ENCODE results near the gene GHR.

The GHR gene

DNA sequence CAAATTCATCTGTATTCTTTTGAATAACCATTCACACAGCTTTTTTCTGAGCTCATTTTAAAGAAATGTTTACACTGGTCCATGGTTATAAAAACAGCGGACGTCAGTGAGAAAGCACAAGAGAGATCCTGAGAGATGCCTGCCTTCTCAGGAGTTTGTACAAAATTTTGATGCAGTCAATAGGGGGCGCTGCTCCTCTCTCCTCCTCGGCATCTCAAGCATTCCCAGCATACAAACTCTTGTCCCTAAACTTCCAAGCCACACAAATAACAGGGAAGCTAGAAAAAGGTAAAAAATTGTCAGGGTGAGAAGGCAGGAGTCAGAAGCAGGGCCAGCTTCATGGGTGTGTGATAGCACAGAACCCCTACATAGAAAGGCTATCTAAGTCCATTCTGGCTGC, 322.2 kb downstream of the GHR start:
- no peak for DNase-seq

DNA sequence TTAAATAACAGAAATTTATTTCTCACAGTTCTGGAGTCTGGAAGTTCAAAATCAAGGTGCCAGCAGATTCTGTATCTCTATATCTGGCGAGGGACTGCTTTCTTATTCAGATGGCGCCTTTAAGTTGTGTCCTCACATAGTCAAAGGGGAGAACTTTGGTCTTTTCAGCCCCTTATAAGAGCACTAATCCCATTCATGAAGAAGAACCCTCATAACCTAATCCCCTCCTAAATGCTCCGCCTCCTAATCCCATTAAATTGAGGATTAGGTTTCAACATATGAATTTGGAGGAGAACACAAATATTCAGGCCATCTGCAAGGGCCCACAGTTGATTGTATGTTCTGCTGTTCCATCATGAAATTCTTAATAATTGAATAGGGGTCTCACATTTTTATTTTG, 322.6 kb downstream of the GHR start:
- no peak for DNase-seq

DNA sequence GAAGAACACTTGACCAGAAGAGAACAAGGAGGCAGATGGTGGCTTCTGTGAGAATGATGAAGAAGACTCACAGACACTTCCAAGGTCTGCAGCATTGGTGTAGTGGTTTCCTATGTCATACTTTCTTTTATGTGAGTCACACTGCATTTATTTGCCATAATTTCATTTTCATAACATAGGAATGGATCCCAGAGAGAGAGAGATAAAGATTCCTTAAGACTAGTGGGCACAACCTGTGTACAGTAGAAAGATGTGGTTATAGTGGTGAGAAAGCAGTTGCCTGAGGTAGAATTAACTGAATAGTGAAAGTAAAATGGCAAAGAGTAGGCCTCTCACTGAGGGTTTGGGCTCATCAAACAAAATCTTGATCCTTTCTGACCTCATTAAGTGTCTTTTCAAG, 325.8 kb downstream of the GHR start:
- DNase-seq: no peak

DNA sequence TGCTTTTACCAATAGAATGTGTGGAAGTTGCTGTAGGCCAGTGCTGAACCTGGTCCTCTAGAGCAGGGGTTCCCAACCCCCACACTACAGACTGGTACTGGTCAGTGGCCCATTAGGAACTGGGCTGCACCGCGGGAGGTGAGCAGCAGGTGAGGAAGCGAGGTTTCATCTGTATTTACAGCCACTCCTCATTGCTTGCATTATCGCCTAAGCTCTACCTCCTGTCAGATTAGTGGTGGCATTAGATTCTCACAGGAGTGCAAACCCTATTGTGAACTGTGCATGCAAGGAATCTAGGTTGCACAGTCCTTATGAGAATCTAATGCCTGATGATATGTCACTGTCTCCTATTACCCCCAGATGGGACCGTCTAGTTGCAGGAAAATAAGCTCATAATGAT, 327.3 kb downstream of the GHR start:
- no peak for DNase-seq

DNA sequence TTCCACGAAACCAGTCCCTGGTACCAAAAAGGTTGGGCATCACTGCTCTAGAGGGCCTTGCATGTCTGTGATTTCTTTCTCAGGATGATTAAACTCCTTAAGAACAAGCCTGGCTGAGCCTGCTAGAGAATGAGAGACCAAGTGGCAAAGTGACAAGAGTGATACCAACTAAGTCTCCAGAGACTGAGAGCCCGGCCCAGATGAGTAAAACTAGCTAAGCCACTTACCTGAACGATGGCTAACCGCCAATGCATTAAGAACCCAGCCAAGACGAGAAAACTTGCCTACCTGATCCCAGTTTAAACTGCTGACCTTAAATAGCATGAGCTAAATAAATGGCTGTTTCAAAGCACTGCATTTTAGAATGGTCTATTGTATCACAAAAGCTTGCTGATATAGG, 327.8 kb downstream of the GHR start:
- DNase-seq: no peak

DNA sequence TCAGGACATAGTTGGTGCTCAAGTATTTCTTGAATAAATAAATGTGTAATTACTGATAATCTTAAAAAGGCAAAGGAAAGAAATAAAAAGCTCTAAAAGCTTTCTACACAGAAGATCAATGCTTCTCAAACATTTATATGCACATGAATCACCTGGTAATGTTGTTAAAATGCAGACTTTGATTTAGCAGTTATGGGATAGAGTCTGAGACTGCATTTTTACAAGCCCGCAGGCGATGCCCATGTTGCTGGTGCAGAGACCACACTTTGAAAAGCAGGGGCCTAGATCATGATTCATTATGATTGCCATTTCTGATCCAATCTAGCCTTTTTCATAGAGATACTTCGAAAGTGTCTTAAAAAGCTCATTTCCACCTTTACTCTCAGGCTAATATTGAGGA, 329.9 kb downstream of the GHR start:
- DNase-seq: no peak

DNA sequence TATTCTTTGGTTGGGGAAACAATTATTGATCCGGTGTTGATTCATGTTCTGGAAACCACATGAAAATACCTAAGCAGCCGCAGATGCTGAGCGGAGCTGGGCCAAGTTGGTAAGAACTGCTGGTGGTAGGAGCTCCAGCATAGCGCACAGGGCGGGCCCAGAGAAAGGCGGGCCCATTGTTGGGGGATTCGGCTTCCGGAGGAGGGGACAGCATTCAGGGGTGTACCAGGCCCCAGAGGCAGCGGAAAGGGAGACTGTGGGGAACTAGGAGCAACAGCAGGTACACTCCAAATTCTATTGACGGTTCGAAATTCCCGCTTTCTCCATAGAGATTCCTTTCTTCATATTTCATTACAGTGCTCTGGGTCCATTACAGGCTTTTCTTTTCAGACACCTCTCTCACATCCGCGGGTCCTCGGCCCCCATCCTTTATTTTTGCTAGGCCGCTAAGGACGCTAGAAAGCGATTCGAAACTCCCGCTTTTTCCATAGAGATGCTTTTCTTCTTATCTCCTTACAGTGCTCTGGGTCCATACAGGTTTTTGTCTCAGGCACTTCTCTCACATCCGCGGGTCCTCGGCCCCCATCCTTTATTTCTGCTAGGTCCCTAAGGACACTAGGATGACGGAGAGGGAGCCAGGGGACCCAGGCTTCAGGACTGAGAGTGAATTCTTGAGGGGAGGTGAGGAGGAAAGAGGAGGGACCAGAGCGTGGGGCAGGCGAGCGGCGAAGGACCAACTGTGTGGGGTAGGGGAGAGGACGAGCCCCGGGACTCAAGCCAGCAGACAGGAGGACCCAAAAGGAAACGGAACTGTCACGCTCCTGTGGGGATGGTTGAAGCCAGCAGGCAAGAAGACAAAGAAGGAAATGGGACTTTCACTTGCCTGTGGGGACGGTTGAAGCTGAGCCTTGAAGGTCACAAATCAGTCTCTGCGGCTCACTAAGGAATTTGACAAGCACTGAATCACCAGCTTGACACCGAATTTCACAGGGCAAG, 333.7 kb downstream of the GHR start, which contains the start of gene CCDC152:
Gene CCDC152 (plus strand): TSS at position 213 of the 996 bp plus-strand sequence. CDS start 2,304 bp downstream, outside the sequence.
- DNase-seq: no peak

DNA sequence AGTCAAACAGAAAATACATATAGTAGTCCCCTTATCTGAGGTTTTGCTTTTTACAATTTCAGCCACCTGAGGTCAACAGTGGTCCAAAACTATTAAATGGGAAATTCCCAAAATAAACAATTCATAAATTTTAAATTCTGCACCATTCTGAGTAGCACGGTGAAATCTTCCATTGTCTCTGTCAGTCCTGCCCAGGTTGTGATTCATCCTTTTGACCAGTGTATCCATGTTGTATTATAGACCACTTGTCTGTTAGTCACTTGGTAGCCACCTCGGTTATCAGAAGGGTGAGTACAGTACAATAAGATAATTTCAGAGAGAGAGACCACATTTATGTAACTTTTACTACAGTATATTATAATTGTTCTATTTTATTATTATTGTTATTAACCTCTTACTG, 336.2 kb downstream of the GHR start:
- DNase-seq: no peak

DNA sequence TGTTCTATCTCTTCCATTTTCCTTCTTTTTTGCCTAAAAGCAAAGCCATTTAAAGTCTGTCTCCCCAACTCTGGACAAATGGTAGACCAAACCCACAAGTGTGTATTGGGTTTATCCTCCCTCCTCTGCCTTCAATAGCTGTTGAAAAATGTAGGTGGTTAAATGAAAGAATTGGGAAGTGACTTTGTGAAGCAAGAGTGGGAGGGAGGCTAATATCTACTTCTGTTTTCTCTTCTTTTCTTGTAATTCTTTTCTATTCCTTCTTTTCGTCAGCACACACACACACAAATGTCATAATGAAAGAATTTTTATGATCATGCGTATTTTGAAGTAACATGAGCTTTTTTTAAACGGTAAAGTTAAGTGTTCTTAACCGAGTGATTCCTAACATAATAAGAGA, 337.2 kb downstream of the GHR start:
- no peak for DNase-seq

DNA sequence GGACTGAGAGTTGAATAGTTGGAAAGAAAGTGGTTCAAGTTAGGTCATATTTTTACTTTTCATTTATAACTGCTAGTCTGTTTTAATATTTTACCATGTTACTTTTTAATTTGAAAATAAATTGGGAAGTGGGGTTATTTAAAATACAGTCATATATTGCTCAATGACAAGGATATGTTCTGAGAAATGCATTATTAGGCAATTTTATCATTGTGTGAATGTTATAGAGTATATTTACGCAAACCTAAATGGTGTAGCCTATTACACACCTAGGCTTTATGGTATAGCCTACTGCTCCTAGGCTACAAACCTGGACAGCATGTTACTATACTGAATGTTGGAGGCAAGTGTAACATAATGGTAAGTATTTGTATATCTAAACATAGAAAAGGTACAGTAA, 338.6 kb downstream of the GHR start:
- no peak for DNase-seq

DNA sequence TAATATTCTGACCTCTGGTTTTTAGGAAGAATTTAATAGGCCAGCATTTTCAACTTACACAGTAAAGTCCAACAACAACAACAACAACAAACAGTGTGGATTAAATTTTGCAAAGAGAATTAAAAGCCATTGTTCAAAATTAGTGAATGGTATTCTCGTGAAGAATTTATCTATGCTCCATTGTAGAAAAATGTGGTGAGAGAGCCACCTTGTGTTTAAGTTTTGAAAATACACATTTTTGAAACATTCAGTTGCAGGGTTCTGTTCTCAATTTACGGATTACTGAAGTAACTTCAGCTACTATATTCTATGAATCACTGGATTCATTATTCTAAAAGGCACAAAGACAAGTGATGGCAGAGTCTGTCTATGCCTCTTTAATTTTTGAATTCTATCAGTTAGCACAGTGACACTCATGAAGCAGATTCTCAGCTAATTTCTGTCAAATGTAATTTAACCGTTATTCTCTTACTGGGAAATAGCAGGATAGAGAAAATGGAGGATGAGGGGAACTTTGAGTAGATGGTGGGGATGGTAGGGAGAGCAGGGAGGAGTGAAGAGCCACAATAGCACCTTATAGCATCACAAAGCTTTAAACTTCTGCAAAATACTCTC, 344.4 kb downstream of the GHR start:
- no peak for DNase-seq

DNA sequence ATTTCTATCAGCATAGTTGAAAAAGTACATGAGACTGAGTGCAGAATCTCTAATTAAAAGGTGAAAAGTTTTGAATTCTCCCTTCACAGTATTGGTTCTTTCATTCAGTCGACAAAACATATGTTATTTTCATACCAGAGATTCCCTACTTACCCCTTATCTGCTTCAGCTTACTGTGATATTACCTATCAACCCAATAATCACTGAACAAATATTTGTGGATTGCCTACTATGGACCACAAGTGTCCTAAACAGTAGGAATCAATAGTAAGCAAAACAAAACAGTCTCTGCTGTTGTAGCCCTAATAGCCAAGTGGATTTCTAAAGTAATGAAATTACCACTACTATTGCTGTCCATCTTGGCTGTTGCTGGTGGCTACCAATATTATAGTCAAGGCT, 344.9 kb downstream of the GHR start:
- no peak for DNase-seq

DNA sequence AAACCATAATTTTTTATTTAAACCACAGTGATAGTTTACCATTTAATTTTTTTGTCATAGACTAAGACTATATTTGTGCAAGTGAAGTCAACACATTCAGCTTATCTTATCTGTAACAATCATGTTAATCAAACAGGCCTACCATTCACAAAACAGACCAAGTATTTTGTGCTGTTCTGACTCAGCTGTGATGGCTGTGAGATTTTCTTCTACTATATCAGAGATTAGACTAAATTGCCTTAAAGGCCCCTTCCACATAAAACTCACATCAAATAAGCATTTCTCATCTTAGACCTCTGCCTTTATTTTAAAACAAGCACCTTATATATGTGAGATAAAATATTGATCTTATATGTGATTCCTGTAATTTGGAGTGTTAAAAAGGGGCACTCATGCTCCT, 346.8 kb downstream of the GHR start:
- DNase-seq: no peak
